HCT116 (cell line): ENCODE measurements around the gene MBOAT7. TPM values are rescaled to one million over a fixed set of nuclear protein-coding genes. Genes with fewer than 3 reads are reported as not detected.
"Not testable (repeated sequence)": the region's sequence is repeated elsewhere in the genome, so short reads cannot be mapped to it uniquely, and the experiment has no call there.

Source experiments
- ATAC-seq: fragments of 200-7000 bp; cut with Tn5 transposase; 2 replicates; pipeline ENCODE4 v1.9.1; 2020; ENCODE audit warnings: mild to moderate bottlenecking, moderate library complexity
- BruUV-seq: library from RNA; stranded (reverse); fragments of 400-500 nt; replicated peaks from 2 replicates; lab custom pipeline; 2021; lab: Mats Ljungman, UMichigan
- CTCF ChIA-PET: fragments of 300-600 bp; sonication (Branson Sonifier 250); formaldehyde crosslinking; loops from one replicate; lab custom pipeline; 2021; ENCODE audit warnings: antibody characterized with exemption; lab: Charles Lee
- POLR2A ChIA-PET: fragments of 300-600, 350-600 bp; sonication (Branson Sonifier 250); formaldehyde crosslinking; loops from one replicate; lab custom pipeline; 2021; ENCODE audit warnings: antibody characterized with exemption; lab: Charles Lee
- RAD21 ChIA-PET, 2 experiments: fragments of 300-600 bp; sonication (Branson Sonifier 250); formaldehyde crosslinking; loops; one replicate each; lab custom pipeline; 2023; ENCODE audit warnings: low total read pairs in 2 of 2; ENCODE audit not compliant: uncharacterized antibody in 2 of 2, unreplicated experiment in 2 of 2, low non-redundant PET in 1 of 2; lab: Charles Lee
- DNase-seq: peaks from one replicate; pipeline ENCODE4 v3.0.0-alpha.2; 2010; ENCODE audit warnings: low read depth, low spot score
- H2AFZ ChIP-seq: fragments of 200-600 bp; shearing (Covaris generic), sonication (generic); 2 replicates; pipeline ENCODE4 v1.6.1; 2017; ENCODE audit warnings: low read depth, mixed run types, mixed read lengths, antibody characterized with exemption, low read length; ENCODE audit not compliant: poor library complexity, severe bottlenecking
- H3K27ac ChIP-seq: 2 replicates; pipeline ENCODE4 v1.5.1; 2012; ENCODE audit warnings: low read depth, low read length
- H3K27me3 ChIP-seq: fragments of 200-600 bp; sonication (generic); 2 replicates; pipeline ENCODE4 v1.6.1; 2016; ENCODE audit warnings: mixed run types, low read length, mixed read lengths; ENCODE audit not compliant: insufficient read depth
- H3K36me3 ChIP-seq, 2 experiments: fragments of 200-500 bp in 1 of 2; fragments of 200-600 bp in 1 of 2; sonication (Bioruptor generic) in 1 of 2; sonication (generic) in 1 of 2; 2 replicates each; pipeline versions ENCODE4 v1.5.1 to v1.6.1; 2014 to 2016; ENCODE audit warnings: low read length in 2 of 2, inconsistent platforms in 1 of 2, mixed read lengths in 1 of 2, mixed run types in 1 of 2; ENCODE audit not compliant: insufficient read depth in 2 of 2, control insufficient read depth in 1 of 2
- H3K4me1 ChIP-seq, 2 experiments: fragments of 200-600 bp in 1 of 2; sonication (generic) in 1 of 2; 2 replicates each; pipeline versions ENCODE4 v1.5.1 to v1.6.1; 2012 to 2017; ENCODE audit warnings: low read length in 2 of 2, inconsistent platforms in 1 of 2, mild to moderate bottlenecking in 1 of 2, mixed read lengths in 1 of 2, mixed run types in 1 of 2, moderate library complexity in 1 of 2; ENCODE audit not compliant: insufficient read depth in 2 of 2, control insufficient read depth in 1 of 2
- H3K4me2 ChIP-seq: fragments of 200-600 bp; sonication (generic); 2 replicates; pipeline ENCODE4 v1.6.1; 2017; ENCODE audit warnings: mixed run types, low read length, mixed read lengths
- H3K4me3 ChIP-seq, 2 experiments: fragments of 200-600 bp in 1 of 2; sonication (generic) in 1 of 2; replicated peaks in 1 of 2; 2 replicates each; pipeline ENCODE4 v1.5.1; 2011 to 2016; ENCODE audit warnings: low read length in 2 of 2, control low read depth in 1 of 2, low read depth in 1 of 2, mild to moderate bottlenecking in 1 of 2, mixed read lengths in 1 of 2, mixed run types in 1 of 2
- H3K79me2 ChIP-seq: fragments of 200-600 bp; sonication (generic); 2 replicates; pipeline ENCODE4 v1.6.1; 2017; ENCODE audit warnings: mild to moderate bottlenecking, mixed run types, low read length, moderate library complexity, mixed read lengths; ENCODE audit not compliant: insufficient read depth
- H3K9ac ChIP-seq: fragments of 200-600 bp; sonication (generic); 2 replicates; pipeline ENCODE4 v1.6.1; 2016; ENCODE audit warnings: low read length, mixed read lengths
- H3K9me2 ChIP-seq: fragments of 200-600 bp; sonication (generic), shearing (Covaris generic); 2 replicates; pipeline ENCODE4 v1.6.1; 2017; ENCODE audit warnings: mixed run types, mild to moderate bottlenecking, moderate library complexity; ENCODE audit not compliant: insufficient read depth
- H3K9me3 ChIP-seq, 2 experiments: fragments of 200-500 bp in 1 of 2; fragments of 200-600 bp in 1 of 2; sonication (Bioruptor generic) in 1 of 2; sonication (generic) in 1 of 2; 2 replicates each; pipeline ENCODE4 v1.6.1; 2014 to 2017; ENCODE audit warnings: low read length in 2 of 2, mixed read lengths in 2 of 2, inconsistent platforms in 1 of 2, low read depth in 1 of 2, mild to moderate bottlenecking in 1 of 2, mixed run types in 1 of 2, moderate library complexity in 1 of 2; ENCODE audit not compliant: control insufficient read depth in 1 of 2, insufficient read depth in 1 of 2
- H4K20me1 ChIP-seq: fragments of 200-600 bp; sonication (generic), shearing (Covaris generic); 2 replicates; pipeline ENCODE4 v1.6.1; 2017; ENCODE audit warnings: mixed run types, mild to moderate bottlenecking, moderate library complexity; ENCODE audit not compliant: insufficient read depth
- ATF3 ChIP-seq: IDR thresholded peaks from 2 replicates; pipeline ENCODE4 v1.6.1; 2012
- CBX3 ChIP-seq: IDR thresholded peaks from 2 replicates; pipeline ENCODE4 v1.6.1; 2012; ENCODE audit warnings: low read depth
- EGR1 ChIP-seq: IDR thresholded peaks from 2 replicates; pipeline ENCODE4 v1.6.1; 2012; ENCODE audit warnings: low read depth
- FOSL1 ChIP-seq: IDR thresholded peaks from 2 replicates; pipeline ENCODE4 v1.6.1; 2012; ENCODE audit warnings: low read depth
- MAX ChIP-seq: IDR thresholded peaks from 2 replicates; pipeline ENCODE4 v1.6.1; 2012
- RAD21 ChIP-seq: IDR thresholded peaks from 2 replicates; pipeline ENCODE4 v1.6.1; 2012; ENCODE audit warnings: low read depth, mild to moderate bottlenecking
- SRF ChIP-seq: IDR thresholded peaks from 2 replicates; pipeline ENCODE4 v1.6.1; 2012; ENCODE audit warnings: low read depth
- YY1 ChIP-seq: IDR thresholded peaks from 2 replicates; pipeline ENCODE4 v1.6.1; 2011; ENCODE audit warnings: low read length, low read depth, moderate library complexity, mild to moderate bottlenecking; ENCODE audit not compliant: insufficient replicate concordance; ENCODE audit errors: extremely low read depth
- ZBTB33 ChIP-seq: IDR thresholded peaks from 2 replicates; pipeline ENCODE4 v1.6.1; 2011; ENCODE audit warnings: mild to moderate bottlenecking, low read length, moderate library complexity; ENCODE audit not compliant: insufficient replicate concordance; ENCODE audit errors: extremely low read depth
- intact Hi-C: fragments of 100-400 bp; cut with micrococcal nuclease; formaldehyde crosslinking; loops from 2 replicates; pipeline ENCODE4 v1.10.0; 2022
- total RNA-seq: library from RNA; stranded (reverse); gene quantifications from one replicate; pipeline ENCODE4 v1.2.1, GENCODE V29; 2021; ENCODE audit not compliant: unreplicated experiment

The MBOAT7 gene
- total RNA-seq, 1 experiment from 2014 or later, result 113 TPM

GRCh38 chr19:54229146-54229545 is 39.8 kb upstream of the MBOAT7 start:
- no peak overlapping the region for H3K27ac ChIP-seq
- no peak for TF ChIP-seq ATF3
- no peak for TF ChIP-seq RAD21
- no peak for TF ChIP-seq EGR1
- TF ChIP-seq YY1, result no peak
- TF ChIP-seq MAX, result no peak
- TF ChIP-seq CBX3, result no peak
- TF ChIP-seq ZBTB33, result no peak
- TF ChIP-seq FOSL1, result no peak
- no peak for TF ChIP-seq SRF
- no peaks in the 10 kb centered on the region for H3K36me3 ChIP-seq
- POLR2A ChIA-PET, result interaction anchor here (2.6 kb wide), 1 partner anchor 28 kb away, joined by 10 read pairs; the partner anchor contains the start of gene RPS9
- no peak overlapping the region for H2AFZ ChIP-seq
- no peaks in the 10 kb centered on the region for H3K9me2 ChIP-seq
- no peaks in the 10 kb centered on the region for H3K27me3 ChIP-seq
- RAD21 ChIA-PET, result no interaction called here
- no peak overlapping the region for H3K4me3 ChIP-seq
- no TSS peak for BruUV-seq
- DNase-seq, result no peak
- H3K79me2 ChIP-seq, result no peaks in the 10 kb centered on the region
- no peak overlapping the region for H3K4me2 ChIP-seq
- no peak for ATAC-seq
- CTCF ChIA-PET, result interaction anchor here (1.4 to 1.6 kb wide), 2 partner anchors 37 to 40 kb away, joined by 3 to 5 read pairs; partner anchors contain the start of gene MBOAT7
- intact Hi-C loops, result no loop called here
- no peaks in the 10 kb centered on the region for H4K20me1 ChIP-seq
- peaks cover 0 to 4% of the 10 kb centered on the region in 2 experiments; a peak in 2 of 4 replicates for H3K9me3 ChIP-seq
- H3K4me1 ChIP-seq, result peaks cover 5 to 15% of the 10 kb centered on the region in 2 experiments; a peak in 3 of 4 replicates
- H3K9ac ChIP-seq, result no peak overlapping the region

GRCh38 chr19:54224619-54225018 is 35.2 kb upstream of the MBOAT7 start:
- H3K79me2 ChIP-seq, H4K20me1 ChIP-seq, ATAC-seq, DNase-seq, H3K4me2 ChIP-seq, H3K9me2 ChIP-seq, H3K4me1 ChIP-seq, H3K4me3 ChIP-seq, intact Hi-C loops, CTCF ChIA-PET, H3K27ac ChIP-seq, H3K9me3 ChIP-seq, H3K9ac ChIP-seq, BruUV-seq, H2AFZ ChIP-seq, H3K27me3 ChIP-seq, RAD21 ChIA-PET, POLR2A ChIA-PET, H3K36me3 ChIP-seq: not testable (repeated sequence)

- H3K4me1 ChIP-seq, H3K9me3 ChIP-seq, H3K36me3 ChIP-seq, ATAC-seq, DNase-seq, CTCF ChIA-PET, BruUV-seq, intact Hi-C loops, H3K4me2 ChIP-seq, H2AFZ ChIP-seq, H3K4me3 ChIP-seq, H3K9ac ChIP-seq, POLR2A ChIA-PET, H3K79me2 ChIP-seq, H3K27me3 ChIP-seq, H3K9me2 ChIP-seq, RAD21 ChIA-PET, H3K27ac ChIP-seq, H4K20me1 ChIP-seq: not testable (repeated sequence)
Measured at GRCh38 chr19:54223937-54224281, 34.5 kb upstream of the MBOAT7 start.
